ENCODE measurements around the gene RBM28. TPM values are rescaled to one million over a fixed set of nuclear protein-coding genes. Genes with fewer than 3 reads are reported as not detected.

RBM28 gene
- total and polyA plus RNA-seq, 2 of the 8 experiments (the other 6 are each of a cell fraction or from before 2014, with no cell fraction given), result 12.8 to 65.3 TPM

- TF ChIP-seq EGR1 (IDR thresholded peaks at IDR 0.05; ENCODE audit: borderline replicate concordance, low read depth, low read length) (no peak), SUZ12 (IDR thresholded peaks at IDR 0.05; ENCODE audit: low read length) (no peak), CEBPB (IDR thresholded peaks at IDR 0.05; ENCODE audit: low read depth, low read length) (no peak)
Measured at GRCh38 chr7:128335730-128336129, 8.0 kb downstream of the RBM28 start (continued).
